Measurements from ENCODE around the gene ANGPT4.
A peak's percentile ranks its signal among the peaks of the same experiment; 100 is the strongest.

The ANGPT4 gene

DNA sequence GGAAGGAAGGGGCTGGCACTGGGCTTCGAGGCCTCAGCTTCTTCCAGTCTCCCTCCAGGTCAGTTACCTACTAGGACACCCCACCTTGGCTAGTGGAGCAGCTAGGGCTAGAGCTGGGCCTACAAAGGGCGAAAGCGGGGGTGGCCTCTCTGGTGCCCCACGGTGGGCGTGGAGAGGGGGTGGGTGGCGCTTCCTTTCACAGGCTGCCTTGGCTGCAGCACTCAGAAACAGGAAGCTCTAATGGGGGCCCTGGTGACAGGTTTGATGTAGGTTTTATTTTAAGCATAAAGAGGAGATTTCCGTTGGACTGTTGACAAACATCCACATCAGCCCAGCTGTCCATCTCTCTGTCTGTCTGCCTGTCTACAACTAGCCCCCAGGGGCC is 69.2 kb downstream of the ANGPT4 start:
- peak overlapping the region; percentile 97 for H3K27ac ChIP-seq
- CTCF ChIA-PET, result interaction anchor here (0.8 kb wide), 1 partner anchor 85 kb away, joined by 3 read pairs; no protein-coding TSS in a partner anchor
- POLR2A ChIA-PET (ENCODE audit: low non-redundant PET), result interaction anchor here (0.8 kb wide), 1 partner anchor 13 kb away, joined by 3 read pairs; the partner anchor contains the start of gene FAM110A
- no peak for TF ChIP-seq CTCF (conservative IDR thresholded peaks at IDR 0.05; ENCODE audit: low read depth)
- DNase-seq (ENCODE audit: low spot score), result no peak

- ChIA-PET POLR2A (ENCODE audit: low non-redundant PET) (interaction anchor here (0.8 kb wide), 1 partner anchor 13 kb away, joined by 3 read pairs; the partner anchor contains the start of gene FAM110A), CTCF (interaction anchor here (0.8 kb wide), 1 partner anchor 84 kb away, joined by 3 read pairs; no protein-coding TSS in a partner anchor)
- no peak for DNase-seq (ENCODE audit: low spot score)
- peak overlapping the region; percentile 97 for H3K27ac ChIP-seq
- TF ChIP-seq CTCF (conservative IDR thresholded peaks at IDR 0.05; ENCODE audit: low read depth), result no peak
Observed at GRCh38 chr20:845941-846893, 69.9 kb downstream of the ANGPT4 start.

GRCh38 chr20:845226-845868 is 70.8 kb downstream of the ANGPT4 start:
- ChIA-PET POLR2A (ENCODE audit: low non-redundant PET) (no interaction called here), CTCF (no interaction called here)
- H3K27ac ChIP-seq, result peak overlapping the region; percentile 97
- no peak for TF ChIP-seq CTCF (conservative IDR thresholded peaks at IDR 0.05; ENCODE audit: low read depth)
- DNase-seq (ENCODE audit: low spot score), result no peak

- peak; percentile 98 for DNase-seq (ENCODE audit: low spot score)
- POLR2A ChIA-PET (ENCODE audit: low non-redundant PET), result interaction anchor here (0.6 to 1.6 kb wide), 3 partner anchors 11 to 464 kb away, joined by 4 to 10 read pairs (median 7); partner anchors contain the start of genes FAM110A and TRIB3
- H3K27ac ChIP-seq, result peak overlapping the region; percentile 97
- CTCF ChIA-PET, result interaction anchor here (0.6 to 1.0 kb wide), 2 partner anchors 11 to 112 kb away, joined by 3 read pairs; no protein-coding TSS in a partner anchor
- no peak for TF ChIP-seq CTCF (conservative IDR thresholded peaks at IDR 0.05; ENCODE audit: low read depth)
Observed at GRCh38 chr20:844473-845225, 71.5 kb downstream of the ANGPT4 start.

DNA sequence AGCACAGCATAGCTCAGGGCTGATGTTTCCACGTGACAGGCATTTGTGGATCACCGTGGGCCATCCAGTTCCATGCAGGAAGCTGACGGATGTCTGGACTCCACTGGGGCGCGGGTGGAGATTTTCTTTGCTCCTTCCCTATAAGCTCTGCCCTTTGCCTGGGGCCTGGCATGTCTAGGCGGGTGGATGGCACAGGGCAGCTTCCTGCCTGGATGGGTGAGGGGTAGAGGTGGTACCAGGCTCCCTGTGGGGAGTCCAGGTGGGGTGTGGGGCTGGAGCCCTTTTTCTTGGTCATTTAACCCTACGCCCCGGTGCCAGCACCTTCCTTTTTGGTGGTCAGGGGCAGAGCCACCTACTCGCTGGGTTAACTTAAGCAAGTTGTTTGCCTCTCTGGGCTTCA is 72.2 kb downstream of the ANGPT4 start:
- no peak for TF ChIP-seq CTCF (conservative IDR thresholded peaks at IDR 0.05; ENCODE audit: low read depth)
- CTCF ChIA-PET, result interaction anchor here (0.6 to 1.0 kb wide), 2 partner anchors 12 to 1831 kb away, joined by 3 to 4 read pairs; no protein-coding TSS in a partner anchor
- peak; percentile 52 for DNase-seq (ENCODE audit: low spot score)
- H3K27ac ChIP-seq, result peak overlapping the region; percentile 97
- POLR2A ChIA-PET (ENCODE audit: low non-redundant PET), result interaction anchor here (0.7 to 1.6 kb wide), 2 partner anchors 10 to 28 kb away, joined by 7 to 10 read pairs; partner anchors contain the start of gene FAM110A

Measured in RWPE1 (cell line).